Endometrial microvascular endothelial cells (primary cell): Measurements from ENCODE around the gene GPC3. TPM values are rescaled to one million over a fixed set of nuclear protein-coding genes. Genes with fewer than 3 reads are reported as not detected.

Experiments used
- in situ Hi-C: cut with HindIII; loops from 2 replicates; pipeline ENCODE4 v1.10.0; 2017; ENCODE audit warnings: low sequenced_read_pairs, low pct_unique_long_range_greater_than_20kb; ENCODE audit errors: inconsistent ontology term
- total RNA-seq: library from RNA; depleted of rRNA; stranded (reverse); fragments of >200 nt; gene quantifications from one replicate; pipeline ENCODE4 v1.2.3, GENCODE V29; 2015; ENCODE audit errors: inconsistent ontology term

Gene GPC3
- total RNA-seq, 1 donor from 2014 or later = not detected

- in situ Hi-C loops = no loop called here
These were observed 5.0 kb downstream of the GPC3 start for GRCh38 chrX:133980406-133980805.

GRCh38 chrX:133979641-133980230 is 5.7 kb downstream of the GPC3 start:
- in situ Hi-C loops = no loop called here

- in situ Hi-C loops = no loop called here
These were observed 11.7 kb downstream of the GPC3 start for GRCh38 chrX:133973704-133974103.

DNA sequence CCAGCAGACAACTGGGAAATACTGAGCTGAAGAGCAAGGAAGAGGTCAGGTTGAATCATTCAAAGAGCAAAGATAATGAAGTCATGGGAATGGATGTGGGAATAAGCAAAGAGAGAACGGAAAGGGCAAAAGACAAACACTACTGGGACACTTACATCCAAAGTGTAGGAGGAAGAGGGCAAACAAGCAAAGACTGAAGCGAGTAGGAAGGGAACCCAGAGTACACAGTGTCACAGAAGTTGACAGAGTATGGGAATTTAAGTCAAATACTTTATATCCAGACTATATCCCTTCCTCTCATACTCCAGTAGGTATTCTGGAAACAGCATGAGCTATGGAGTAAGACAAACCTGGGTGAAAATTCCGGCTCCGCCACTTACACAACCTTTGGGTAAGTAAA is 12.5 kb downstream of the GPC3 start:
- in situ Hi-C loops = no loop called here

- in situ Hi-C loops = no loop called here
These were observed 13.8 kb downstream of the GPC3 start for GRCh38 chrX:133971586-133971985.

- in situ Hi-C loops = no loop called here
These were observed 15.3 kb downstream of the GPC3 start for GRCh38 chrX:133970076-133970475.

GRCh38 chrX:133969191-133969590 is 16.2 kb downstream of the GPC3 start:
- in situ Hi-C loops = no loop called here

- in situ Hi-C loops = no loop called here
These were observed 17.3 kb downstream of the GPC3 start for GRCh38 chrX:133968109-133968508.

DNA sequence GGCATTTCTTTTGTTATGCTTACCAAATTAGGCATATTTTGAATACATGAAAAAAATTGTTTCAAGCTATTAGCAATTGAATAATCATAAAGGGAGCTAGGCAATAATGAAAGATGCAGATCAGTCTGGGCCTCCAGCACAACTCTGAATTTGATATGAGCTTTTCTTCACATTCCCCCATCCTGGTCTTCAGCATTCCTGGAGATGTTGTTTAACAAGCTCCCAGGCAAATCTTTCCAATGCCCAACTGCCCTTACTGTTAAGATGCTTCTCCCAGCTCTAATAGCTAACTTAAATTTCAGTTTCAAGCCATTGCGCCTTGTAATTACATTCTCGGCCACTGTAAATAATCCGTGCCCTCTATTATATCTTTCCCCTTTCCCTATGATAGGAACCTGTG is 19.2 kb downstream of the GPC3 start:
- in situ Hi-C loops = no loop called here

DNA sequence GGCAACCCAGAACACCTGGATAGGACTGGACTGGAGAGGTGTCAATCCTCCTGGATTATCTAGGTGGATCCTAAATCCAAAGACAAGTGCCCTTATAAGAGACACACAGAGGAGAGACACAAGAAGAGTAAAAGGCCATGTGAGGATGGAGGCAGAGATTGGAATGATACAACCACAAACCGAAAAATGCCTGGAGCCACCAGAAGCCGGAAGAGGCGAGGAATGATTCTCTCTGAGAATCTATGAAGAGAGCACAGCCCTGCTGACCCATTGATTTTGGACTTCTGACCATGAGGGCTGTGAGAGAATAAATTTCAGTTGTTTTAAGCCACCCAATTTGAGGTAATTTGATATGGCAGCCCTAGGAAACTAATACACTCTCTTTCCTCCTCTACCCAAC is 20.1 kb downstream of the GPC3 start:
- in situ Hi-C loops = no loop called here

- in situ Hi-C loops = no loop called here
These were observed 24.3 kb downstream of the GPC3 start for GRCh38 chrX:133961046-133961445.

- in situ Hi-C loops = no loop called here
These were observed 25.4 kb downstream of the GPC3 start for GRCh38 chrX:133959972-133960371.

DNA sequence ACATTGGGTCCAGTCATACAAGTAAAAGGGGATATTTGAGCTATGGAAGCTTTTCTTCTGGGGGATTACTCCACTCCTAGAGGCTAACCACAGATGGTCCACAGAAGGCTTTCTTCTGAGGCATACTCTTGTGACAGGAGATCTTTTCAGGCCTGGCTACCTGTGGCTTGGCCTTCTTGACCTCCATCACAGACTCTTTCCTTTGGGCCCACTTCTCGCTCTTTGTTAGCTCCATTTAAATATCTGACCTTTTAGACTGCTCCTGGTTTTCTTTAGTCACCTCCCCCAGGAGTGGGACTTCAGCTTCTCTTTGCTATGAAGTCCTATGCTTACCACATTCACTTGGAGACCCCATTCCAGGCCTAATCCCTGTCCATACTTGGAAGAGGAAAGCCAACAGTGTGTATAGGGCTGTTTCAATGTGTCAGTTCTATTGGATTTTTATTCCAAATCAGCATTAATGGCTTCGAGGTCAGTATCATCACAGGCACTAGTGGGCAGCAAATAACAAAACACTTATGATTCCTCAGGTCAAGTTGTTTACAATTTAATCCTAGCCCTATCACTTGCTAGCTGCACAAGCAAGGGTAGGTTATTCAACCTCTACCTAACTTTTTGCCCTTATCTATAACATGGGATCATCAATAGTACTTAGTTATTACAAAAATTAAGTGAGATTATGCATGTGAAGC is 26.3 kb downstream of the GPC3 start:
- in situ Hi-C loops = no loop called here

DNA sequence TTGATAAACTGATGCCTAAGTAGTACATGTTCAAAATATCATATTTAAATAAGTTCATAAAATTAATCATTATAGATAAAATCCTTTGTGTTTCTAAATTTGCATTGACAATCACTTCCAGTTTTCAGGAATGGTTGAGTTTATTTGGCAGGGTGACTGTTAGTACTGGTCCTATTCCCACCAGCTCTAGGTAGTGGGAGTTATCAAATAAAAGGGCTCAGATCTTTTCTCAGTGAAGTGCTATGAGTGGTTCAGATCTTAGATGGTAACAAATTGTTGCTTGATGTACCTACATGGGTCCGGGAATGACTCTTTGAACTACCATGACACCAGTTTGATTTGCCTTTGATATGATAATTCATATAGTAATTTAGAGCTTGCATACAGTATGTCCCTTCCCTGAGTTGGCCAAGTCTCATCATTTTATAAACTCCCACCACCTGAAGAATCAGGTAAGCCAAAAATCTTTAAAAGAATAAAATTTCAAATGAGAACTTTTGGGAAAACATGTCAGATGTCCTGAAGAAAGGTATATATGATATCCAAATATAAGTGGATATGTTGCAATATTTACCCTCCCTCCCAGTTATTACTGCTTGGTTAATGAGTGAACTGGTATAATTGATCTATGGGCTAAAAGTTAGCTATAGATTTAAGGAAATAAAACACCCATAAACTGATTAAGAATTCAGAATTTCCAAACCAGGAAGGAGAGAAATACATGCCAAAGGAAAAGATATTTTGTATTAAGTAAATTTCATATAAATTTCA is 28.6 kb downstream of the GPC3 start:
- in situ Hi-C loops = no loop called here

DNA sequence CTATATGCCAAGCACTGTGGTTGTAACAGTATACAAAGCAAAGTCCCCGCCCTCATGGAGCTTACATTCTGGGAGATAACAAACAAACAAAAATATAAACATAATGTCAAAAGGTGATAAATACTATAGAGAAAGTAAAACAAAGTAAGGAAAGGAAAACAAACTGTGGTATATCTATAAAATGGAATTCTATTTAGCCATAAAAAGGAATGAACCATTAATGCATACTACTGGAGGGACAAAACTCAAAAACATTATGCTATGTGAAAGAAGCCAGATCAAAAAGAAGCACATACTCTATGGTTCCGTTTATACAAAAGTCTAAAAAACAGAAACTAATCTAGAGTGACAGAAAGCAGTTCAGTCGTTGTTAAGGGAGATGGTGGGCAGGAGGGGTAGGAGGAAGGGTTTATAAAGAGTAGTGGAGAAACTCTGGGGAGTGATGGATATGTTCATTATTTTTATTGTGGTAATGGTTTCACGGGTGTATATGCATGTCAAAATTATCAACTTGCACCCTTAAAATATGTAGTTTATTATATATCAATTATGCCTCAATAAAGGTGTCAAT is 31.5 kb downstream of the GPC3 start:
- in situ Hi-C loops = no loop called here

DNA sequence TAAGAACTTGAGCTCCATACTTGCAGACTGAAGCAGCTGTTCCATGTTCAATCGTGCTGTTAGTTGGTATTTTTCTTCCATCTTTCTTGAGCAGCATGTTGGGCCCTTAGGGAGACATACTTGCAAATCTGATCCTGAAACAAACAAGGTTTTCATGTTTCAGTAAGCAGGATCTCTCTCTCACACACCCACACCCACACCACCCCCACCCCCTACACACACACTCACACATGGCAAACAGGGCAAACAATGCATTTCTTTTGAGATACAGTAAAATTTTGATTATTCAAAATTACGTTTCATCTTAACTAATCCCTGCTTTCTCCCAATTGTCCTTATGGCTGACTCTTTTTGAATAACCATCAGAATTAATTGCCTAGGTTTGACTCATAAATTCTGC is 32.3 kb downstream of the GPC3 start:
- in situ Hi-C loops = no loop called here

DNA sequence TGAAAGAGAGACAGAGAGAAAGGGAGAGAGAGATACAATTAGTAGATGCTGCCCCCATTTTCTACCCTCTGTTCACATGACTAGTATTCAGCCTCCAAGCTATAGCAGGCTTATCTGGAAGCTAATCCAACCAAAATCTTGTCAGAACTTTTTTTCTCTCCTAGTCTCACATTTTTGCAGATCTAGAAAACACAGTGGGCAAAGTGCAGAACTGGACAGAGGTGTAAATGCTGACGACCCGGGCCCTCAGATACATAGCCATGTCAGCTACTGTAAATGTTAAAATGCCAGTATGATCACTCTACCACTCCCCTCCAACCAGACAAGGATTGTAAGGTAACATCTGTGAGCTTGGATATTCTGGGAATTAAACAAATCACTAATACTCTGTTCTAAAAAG is 34.3 kb downstream of the GPC3 start:
- in situ Hi-C loops = no loop called here

DNA sequence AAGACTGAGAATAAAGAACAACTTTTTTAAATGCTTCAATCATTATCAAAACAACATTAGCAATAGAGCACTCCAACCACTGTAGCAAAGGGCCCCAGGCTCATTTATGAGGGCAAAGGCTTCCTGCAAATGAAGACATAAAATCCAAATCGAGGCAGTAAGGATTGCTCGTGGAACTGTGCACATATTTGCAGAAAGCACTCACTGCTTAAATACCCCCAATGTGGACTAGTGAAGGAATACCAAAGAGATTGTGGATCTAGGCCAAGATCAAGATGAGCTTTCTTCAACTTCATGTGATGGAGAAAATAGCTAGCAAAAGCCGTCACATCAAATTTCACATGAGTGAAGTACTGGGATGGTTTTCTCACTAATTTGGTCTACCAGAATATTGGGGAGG is 35.2 kb downstream of the GPC3 start:
- in situ Hi-C loops = no loop called here

GRCh38 chrX:133948895-133949294 is 36.5 kb downstream of the GPC3 start:
- in situ Hi-C loops = no loop called here

DNA sequence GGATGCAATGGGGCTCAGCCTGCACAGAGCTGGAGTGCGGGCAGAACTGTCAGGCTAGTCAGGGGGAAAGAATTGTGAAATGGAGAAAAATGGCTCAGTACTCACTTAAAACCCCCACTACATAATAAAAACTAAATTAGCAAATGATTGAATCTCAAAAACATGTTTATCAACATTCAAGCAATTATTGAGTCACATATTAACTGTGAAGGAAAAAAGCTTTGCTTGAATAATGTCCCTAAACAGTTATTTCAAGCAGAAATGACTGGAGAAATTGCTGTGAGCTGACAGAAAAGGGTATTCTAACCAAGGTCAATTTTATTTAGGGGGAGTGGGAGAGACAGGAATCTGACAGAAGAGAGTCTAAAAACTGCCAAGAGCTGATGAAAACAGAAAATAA is 37.4 kb downstream of the GPC3 start:
- in situ Hi-C loops = no loop called here
